Smooth muscle cell (in vitro differentiated cells): ENCODE measurements around the gene OR7A17. TPM values are rescaled to one million over a fixed set of nuclear protein-coding genes. Genes with fewer than 3 reads are reported as not detected.

Experiments used
- DNase-seq: peaks from one replicate; lab custom pipeline; 2025; ENCODE audit not compliant: unreplicated experiment; lab: John Stamatoyannopoulos, UW
- H2AFZ ChIP-seq: fragments of 200-600 bp; sonication (generic); 2 replicates; pipeline ENCODE4 v1.6.0; 2016; ENCODE audit warnings: antibody characterized with exemption, low read depth, mild to moderate bottlenecking
- H3F3A ChIP-seq: fragments of 200-600 bp; sonication (generic); 2 replicates; pipeline ENCODE4 v1.6.0; 2017; ENCODE audit warnings: antibody characterized with exemption, low read depth
- H3K27ac ChIP-seq: fragments of 200-600 bp; sonication (generic); 2 replicates; pipeline ENCODE4 v1.5.1; 2016; ENCODE audit warnings: low read depth, mild to moderate bottlenecking
- H3K27me3 ChIP-seq: fragments of 200-600 bp; sonication (generic); 2 replicates; pipeline ENCODE4 v1.6.1; 2016; ENCODE audit warnings: low read depth, mild to moderate bottlenecking
- H3K36me3 ChIP-seq: fragments of 200-600 bp; sonication (generic); 2 replicates; pipeline ENCODE4 v1.5.1; 2016; ENCODE audit warnings: low read depth
- H3K4me1 ChIP-seq: fragments of 200-600 bp; sonication (generic); 2 replicates; pipeline ENCODE4 v1.5.1; 2016; ENCODE audit warnings: low read depth
- H3K4me2 ChIP-seq: fragments of 200-600 bp; sonication (generic); 2 replicates; pipeline ENCODE4 v1.6.0; 2016; ENCODE audit warnings: mild to moderate bottlenecking
- H3K4me3 ChIP-seq: fragments of 200-600 bp; sonication (generic); 2 replicates; pipeline ENCODE4 v1.5.1; 2016; ENCODE audit warnings: mild to moderate bottlenecking
- H3K79me2 ChIP-seq: fragments of 200-600 bp; sonication (generic); 2 replicates; pipeline ENCODE4 v1.6.0; 2016; ENCODE audit warnings: low read depth, mild to moderate bottlenecking
- H3K9ac ChIP-seq: fragments of 200-600 bp; sonication (generic); 2 replicates; pipeline ENCODE4 v1.6.0; 2016; ENCODE audit warnings: low read depth
- H3K9me3 ChIP-seq: fragments of 200-600 bp; sonication (generic); replicated peaks from 2 replicates; pipeline ENCODE4 v1.5.1; 2016; ENCODE audit warnings: low read depth
- H4K20me1 ChIP-seq: fragments of 200-600 bp; sonication (generic); 2 replicates; pipeline ENCODE4 v1.6.0; 2016; ENCODE audit warnings: low read depth
- WGBS: methylation state at CpG from one replicate; pipeline ENCODE4 v1.1.7; 2016; ENCODE audit warnings: low lambda C conversion rate; 5-methylcytosine and 5-hydroxymethylcytosine counted together
- polyA plus RNA-seq: library from polyadenylated mRNA; unstranded; fragments of >200 nt; fragmentation: Nextera tagmentation; extraction: Ambion mirVana; gene quantifications from 2 replicates; pipeline ENCODE4 v1.2.1, GENCODE V29; 2016
- total RNA-seq: library from RNA; depleted of rRNA; stranded (reverse); fragments of >200 nt; gene quantifications from 2 replicates; pipeline ENCODE4 v1.2.3, GENCODE V29; 2014
- TF ChIP-seq, protein P1 (sequence below): fragments of 200-600 bp; sonication (generic); IDR thresholded peaks from 2 replicates; pipeline ENCODE4 v1.5.1; 2017; ENCODE audit warnings: borderline replicate concordance, mild to moderate bottlenecking, antibody characterized with exemption; ENCODE audit not compliant: insufficient read depth, poor library complexity, severe bottlenecking

The OR7A17 gene
- total and polyA plus RNA-seq, 2 experiments from 2014 or later, result not detected

DNA sequence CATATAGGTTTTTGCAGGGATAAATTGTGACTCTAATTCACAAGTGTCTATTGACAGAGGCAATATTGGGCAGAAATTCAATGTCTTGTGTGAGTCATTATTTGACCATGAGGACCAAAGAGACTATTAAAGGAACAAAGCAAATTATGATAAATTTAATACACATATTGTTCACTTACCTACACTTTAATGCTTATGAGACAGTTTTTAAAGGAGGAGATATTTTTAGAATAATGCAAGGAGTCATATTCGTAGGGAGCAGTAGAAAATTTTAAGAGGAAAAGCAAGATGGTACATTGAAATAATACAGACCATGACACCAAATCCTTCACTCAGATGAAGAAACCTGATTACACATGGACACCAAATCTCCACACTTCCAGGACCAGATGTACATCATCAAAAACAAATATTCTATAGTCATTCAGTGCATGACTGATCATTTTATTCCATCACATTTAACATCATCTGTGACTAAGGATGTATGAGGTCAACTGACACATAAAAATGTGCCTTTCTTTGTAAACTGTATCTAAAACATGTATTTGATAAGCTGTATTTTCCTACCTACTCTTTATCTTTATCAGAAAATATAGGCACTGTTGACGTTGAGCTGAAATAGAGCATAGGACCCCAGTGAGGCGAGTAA lies 4.2 kb upstream of the OR7A17 start:
- Histone ChIP-seq H3K4me3 (no peak overlapping the region), H3K4me2 (no peak overlapping the region), H3K27me3 (no peaks in the 10 kb centered on the region), H3K36me3 (no peaks in the 10 kb centered on the region), H3K9ac (no peak overlapping the region), H3K79me2 (no peaks in the 10 kb centered on the region), H4K20me1 (no peaks in the 10 kb centered on the region), H3K9me3 (no peaks in the 10 kb centered on the region), H2AFZ (no peak overlapping the region), H3K27ac (no peak overlapping the region), H3K4me1 (no peaks in the 10 kb centered on the region), H3F3A (no peaks in the 10 kb centered on the region)
- 60% methylated on average over 3 of the region's 3 CpGs for WGBS
- TF ChIP-seq, protein P1, sequence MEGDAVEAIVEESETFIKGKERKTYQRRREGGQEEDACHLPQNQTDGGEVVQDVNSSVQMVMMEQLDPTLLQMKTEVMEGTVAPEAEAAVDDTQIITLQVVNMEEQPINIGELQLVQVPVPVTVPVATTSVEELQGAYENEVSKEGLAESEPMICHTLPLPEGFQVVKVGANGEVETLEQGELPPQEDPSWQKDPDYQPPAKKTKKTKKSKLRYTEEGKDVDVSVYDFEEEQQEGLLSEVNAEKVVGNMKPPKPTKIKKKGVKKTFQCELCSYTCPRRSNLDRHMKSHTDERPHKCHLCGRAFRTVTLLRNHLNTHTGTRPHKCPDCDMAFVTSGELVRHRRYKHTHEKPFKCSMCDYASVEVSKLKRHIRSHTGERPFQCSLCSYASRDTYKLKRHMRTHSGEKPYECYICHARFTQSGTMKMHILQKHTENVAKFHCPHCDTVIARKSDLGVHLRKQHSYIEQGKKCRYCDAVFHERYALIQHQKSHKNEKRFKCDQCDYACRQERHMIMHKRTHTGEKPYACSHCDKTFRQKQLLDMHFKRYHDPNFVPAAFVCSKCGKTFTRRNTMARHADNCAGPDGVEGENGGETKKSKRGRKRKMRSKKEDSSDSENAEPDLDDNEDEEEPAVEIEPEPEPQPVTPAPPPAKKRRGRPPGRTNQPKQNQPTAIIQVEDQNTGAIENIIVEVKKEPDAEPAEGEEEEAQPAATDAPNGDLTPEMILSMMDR, result no peak
- no peak for DNase-seq

- WGBS, result 82% methylated on average over 4 of the region's 4 CpGs
- TF ChIP-seq, protein P1, result peak; percentile 29
- H3K4me3 ChIP-seq, result no peak overlapping the region
- no peaks in the 10 kb centered on the region for H3K36me3 ChIP-seq
- no peak overlapping the region for H3K4me2 ChIP-seq
- no peaks in the 10 kb centered on the region for H3K9me3 ChIP-seq
- H3K27me3 ChIP-seq, result no peaks in the 10 kb centered on the region
- H3K9ac ChIP-seq, result no peak overlapping the region
- H3F3A ChIP-seq, result no peaks in the 10 kb centered on the region
- no peak overlapping the region for H2AFZ ChIP-seq
- H3K27ac ChIP-seq, result no peak overlapping the region
- no peaks in the 10 kb centered on the region for H3K79me2 ChIP-seq
- DNase-seq, result no peak
- no peaks in the 10 kb centered on the region for H3K4me1 ChIP-seq
- H4K20me1 ChIP-seq, result no peaks in the 10 kb centered on the region
Observed at GRCh38 chr19:14871619-14872230, 14.2 kb downstream of the OR7A17 start.

- Histone ChIP-seq H3K27ac (no peak overlapping the region), H3K9me3 (no peaks in the 10 kb centered on the region), H3K9ac (no peak overlapping the region), H3F3A (no peaks in the 10 kb centered on the region), H3K36me3 (no peaks in the 10 kb centered on the region), H3K4me3 (no peak overlapping the region), H2AFZ (no peak overlapping the region), H3K4me1 (no peaks in the 10 kb centered on the region), H3K4me2 (no peak overlapping the region), H3K27me3 (no peaks in the 10 kb centered on the region), H4K20me1 (no peaks in the 10 kb centered on the region), H3K79me2 (no peaks in the 10 kb centered on the region)
- WGBS, result 60% methylated on average over 5 of the region's 5 CpGs
- TF ChIP-seq, protein P1, result no peak
- no peak for DNase-seq
Observed at GRCh38 chr19:14868497-14868896, 17.4 kb downstream of the OR7A17 start.

GRCh38 chr19:14848822-14849221 lies 37.1 kb downstream of the OR7A17 start, which contains the start of gene OR7A10:
TSS of gene OR7A10 (minus strand) at chr19:14848922. CDS start at chr19:14841877, 7,045 bp downstream.
- DNase-seq, result no peak
- WGBS, result 80% methylated on average over 5 of the region's 5 CpGs

More at GRCh38 chr19:14848822-14849221, 37.1 kb downstream of the OR7A17 start, which contains the start of gene OR7A10:
- Histone ChIP-seq H3K9ac (no peak within 1 kb of the TSS), H3K9me3 (peaks cover 6% of the 10 kb centered on the region), H3K4me1 (no peaks in the 10 kb centered on the region), H3K79me2 (no peaks in the 10 kb centered on the region), H2AFZ (no peak within 1 kb of the TSS), H3K27me3 (no peaks in the 10 kb centered on the region), H3F3A (no peaks in the 10 kb centered on the region), H3K4me3 (no peak within 1 kb of the TSS), H3K4me2 (no peak within 1 kb of the TSS), H4K20me1 (no peaks in the 10 kb centered on the region), H3K36me3 (no peaks in the 10 kb centered on the region), H3K27ac (no peak within 1 kb of the TSS)
- TF ChIP-seq, protein P1, result no peak
